Omental fat pad (tissue), 4 donors: ENCODE data around the gene CATSPER3. TPM values are rescaled to one million over a fixed set of nuclear protein-coding genes. Genes with fewer than 3 reads are reported as not detected.

ENCODE experiments used
- ATAC-seq: fragments of 150-250 bp; one replicate; pipeline ENCODE4 v1.9.1; 2016; ENCODE audit warnings: mild to moderate bottlenecking, moderate library complexity; ENCODE audit not compliant: low FRiP score
- DNase-seq: peaks from one replicate; pipeline ENCODE4 v3.0.0-alpha.2; 2019; ENCODE audit warnings: low spot score
- total RNA-seq, 4 donors: library from RNA; depleted of rRNA; stranded (reverse); fragments of >200 nt; gene quantifications; one replicate each; pipeline ENCODE4 v1.1.0, GENCODE V29; 2016
- TF ChIP-seq, protein P1 (sequence below), 3 donors: fragments of 450-650 bp; IDR thresholded peaks; one replicate each; pipeline ENCODE4 v1.5.1; 2016 to 2017; ENCODE audit warnings: antibody characterized with exemption in 3 of 3, mild to moderate bottlenecking in 3 of 3, moderate library complexity in 2 of 3

Gene CATSPER3
- total RNA-seq, 4 donors from 2014 or later, result 0.46 to 0.48 TPM; not detected in 2

DNA sequence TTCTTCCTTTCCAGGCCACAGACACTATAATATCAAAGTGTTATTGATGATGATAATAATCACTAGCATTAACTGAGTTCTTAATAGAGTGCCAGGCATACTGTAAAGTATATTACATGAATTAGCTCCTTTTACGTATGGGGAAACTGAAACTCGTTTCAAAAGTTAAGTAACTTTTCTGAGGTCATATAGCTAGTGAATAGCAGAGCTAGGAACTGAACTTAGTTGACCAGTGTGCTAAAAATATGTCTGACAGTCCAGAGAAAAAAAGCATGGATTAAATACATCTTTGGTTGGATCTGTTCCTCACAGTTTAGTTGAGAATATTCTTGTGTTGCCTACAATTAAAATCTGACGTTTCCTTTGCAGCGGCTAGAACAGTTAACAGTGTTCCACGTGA lies 18.4 kb upstream of the CATSPER3 start:
- ATAC-seq, result no peak
- TF ChIP-seq, protein P1, sequence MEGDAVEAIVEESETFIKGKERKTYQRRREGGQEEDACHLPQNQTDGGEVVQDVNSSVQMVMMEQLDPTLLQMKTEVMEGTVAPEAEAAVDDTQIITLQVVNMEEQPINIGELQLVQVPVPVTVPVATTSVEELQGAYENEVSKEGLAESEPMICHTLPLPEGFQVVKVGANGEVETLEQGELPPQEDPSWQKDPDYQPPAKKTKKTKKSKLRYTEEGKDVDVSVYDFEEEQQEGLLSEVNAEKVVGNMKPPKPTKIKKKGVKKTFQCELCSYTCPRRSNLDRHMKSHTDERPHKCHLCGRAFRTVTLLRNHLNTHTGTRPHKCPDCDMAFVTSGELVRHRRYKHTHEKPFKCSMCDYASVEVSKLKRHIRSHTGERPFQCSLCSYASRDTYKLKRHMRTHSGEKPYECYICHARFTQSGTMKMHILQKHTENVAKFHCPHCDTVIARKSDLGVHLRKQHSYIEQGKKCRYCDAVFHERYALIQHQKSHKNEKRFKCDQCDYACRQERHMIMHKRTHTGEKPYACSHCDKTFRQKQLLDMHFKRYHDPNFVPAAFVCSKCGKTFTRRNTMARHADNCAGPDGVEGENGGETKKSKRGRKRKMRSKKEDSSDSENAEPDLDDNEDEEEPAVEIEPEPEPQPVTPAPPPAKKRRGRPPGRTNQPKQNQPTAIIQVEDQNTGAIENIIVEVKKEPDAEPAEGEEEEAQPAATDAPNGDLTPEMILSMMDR (IDR thresholded peaks at IDR 0.05), result no peak
- DNase-seq, result no peak

DNA sequence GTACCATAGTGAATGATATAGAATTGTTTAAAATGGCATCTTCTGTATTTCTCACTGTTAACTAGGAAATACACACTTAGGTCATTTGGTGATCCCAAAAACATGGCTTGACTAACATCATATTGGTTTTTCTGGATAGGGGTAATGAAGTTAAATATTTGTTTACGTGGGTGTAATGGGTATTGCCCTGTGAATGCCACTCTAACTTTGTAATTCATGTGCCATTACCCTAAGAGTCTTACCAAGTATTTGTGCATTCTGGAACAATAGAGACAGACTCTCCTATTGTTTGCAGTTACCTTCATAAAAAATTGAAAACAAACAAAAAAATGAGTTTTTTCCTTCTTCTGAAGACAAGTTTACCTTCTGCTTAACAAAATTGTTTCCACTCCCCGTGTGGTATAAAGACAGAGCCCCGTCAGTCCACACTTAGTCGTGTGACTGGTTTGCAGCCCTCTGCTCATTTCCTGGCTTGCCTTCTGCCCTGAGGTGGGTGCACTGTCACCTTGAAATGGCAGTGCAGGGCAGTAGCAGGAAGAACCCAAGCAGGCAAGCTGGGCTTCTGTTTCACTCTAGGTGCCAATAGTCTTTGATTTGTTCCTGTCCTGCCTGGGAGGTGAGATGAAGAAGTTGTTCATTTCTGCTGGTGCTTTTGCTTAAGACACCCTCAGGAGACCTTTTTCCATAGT lies 9.6 kb upstream of the CATSPER3 start:
- TF ChIP-seq, protein P1 (IDR thresholded peaks at IDR 0.05), result no peak
- ATAC-seq, result no peak
- DNase-seq, result no peak

DNA sequence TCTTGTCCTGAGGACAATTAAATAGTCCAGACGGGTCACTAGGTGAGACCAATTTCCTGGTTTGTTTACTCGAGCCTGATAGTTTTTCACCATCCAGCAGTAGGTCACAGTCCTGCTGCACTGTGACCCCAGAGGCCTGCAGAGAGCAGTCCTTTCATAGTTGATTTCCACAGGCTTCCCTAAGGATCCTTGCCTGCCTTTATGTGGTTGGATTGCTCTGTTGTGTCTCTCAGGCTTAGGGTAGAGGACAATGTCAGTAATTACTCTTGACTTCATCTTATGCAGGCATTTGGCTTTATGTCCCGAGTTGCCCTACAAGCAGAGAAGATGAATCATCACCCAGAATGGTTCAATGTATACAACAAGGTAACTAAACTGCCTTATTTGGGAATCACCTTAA lies 9.0 kb upstream of the CATSPER3 start:
- ATAC-seq (no peak), DNase-seq (no peak)
- TF ChIP-seq, protein P1 (IDR thresholded peaks at IDR 0.05), result no peak

DNA sequence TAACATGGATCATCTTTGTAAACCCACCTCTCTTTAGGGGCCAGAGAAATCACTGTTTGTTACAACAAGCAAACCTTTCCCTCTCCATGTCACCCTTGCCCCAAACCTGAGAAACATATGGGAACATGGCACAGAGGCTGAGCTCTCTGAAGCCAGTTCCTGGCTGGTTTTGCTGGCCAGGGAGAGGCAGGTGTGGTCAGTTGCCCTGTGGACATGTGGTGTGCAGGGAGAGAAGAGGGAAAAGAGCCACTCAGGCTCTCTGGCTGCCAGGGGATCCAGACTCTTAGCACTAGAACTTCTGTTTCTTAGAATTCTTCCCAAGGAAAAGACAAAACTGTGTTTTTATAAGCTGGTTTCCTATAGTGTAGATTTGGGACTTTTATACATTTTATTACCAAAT lies 4.6 kb upstream of the CATSPER3 start:
- TF ChIP-seq, protein P1 (IDR thresholded peaks at IDR 0.05), result no peak
- DNase-seq, result no peak
- ATAC-seq, result no peak

DNA sequence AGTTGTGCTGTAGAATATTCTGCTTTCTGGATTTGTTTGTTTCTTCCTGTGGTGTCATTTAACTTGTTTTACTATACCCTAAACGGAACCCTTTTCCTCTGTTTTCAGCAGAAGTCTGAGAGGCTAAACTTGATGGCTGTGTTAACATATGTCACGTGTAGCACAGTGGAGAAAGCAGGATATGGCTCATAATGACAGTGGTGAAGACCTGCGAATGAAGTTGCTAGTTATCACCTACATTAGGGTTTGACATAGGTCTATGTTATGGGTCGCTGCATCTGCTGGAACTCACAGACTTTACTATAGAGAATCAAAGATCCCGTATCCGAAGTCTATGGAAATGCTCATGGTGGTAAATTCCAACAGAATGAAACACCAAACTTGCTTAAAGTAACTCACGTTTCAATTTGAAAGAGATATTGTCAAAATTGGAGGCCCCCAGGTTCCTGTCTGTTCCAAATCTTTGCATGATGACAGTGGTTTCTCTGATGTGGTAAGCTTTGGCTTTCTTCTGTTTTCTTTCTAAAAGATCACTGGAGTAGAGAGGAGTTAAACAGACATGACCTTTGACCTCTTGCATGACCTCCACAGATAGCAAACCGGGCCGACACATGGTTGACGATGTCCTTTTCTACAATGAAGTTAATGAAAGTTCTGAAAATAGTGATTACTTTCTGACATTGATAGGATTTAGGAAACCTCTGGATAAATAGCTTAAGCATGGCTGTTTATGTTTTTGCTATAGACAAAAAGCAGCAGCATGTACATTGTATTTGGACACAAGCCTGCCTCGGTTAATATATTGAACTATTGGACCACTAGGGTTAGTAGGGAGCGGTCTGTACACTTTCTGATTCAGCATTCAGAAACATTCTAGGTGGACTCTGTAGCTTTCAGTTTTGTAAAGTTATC lies 3.1 kb upstream of the CATSPER3 start:
- TF ChIP-seq, protein P1 (IDR thresholded peaks at IDR 0.05), result no peak
- ATAC-seq (no peak), DNase-seq (no peak)

DNA sequence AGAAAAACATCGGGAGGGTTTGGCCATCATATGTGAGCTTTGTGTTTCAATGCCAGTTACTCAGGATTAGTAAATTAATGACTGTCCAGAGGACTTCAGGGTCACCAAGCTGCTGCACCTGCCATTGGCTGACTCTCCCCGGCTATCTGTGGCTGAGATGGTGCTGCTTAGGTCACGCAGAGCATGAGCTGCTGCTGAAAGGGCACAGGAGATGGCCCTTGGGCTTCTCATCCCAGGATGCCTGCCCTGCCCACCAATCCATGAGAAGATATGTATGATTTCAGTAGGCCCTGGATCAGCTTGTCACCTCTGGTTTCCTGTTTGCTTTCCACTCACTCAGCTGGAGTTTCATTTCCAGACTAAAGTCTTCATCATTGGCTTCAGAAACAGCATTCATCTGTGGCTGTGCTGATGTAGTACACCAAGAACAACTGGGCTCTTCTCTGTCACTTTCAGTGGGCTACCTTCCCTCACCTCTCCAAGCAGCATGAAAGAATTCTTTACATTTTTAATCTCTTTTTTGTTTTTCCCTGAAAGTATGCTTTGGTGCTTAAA lies 2.4 kb upstream of the CATSPER3 start:
- DNase-seq, result no peak
- TF ChIP-seq, protein P1 (IDR thresholded peaks at IDR 0.05), result no peak
- no peak for ATAC-seq
